IPS-18a (cell line): ENCODE results near the gene CBX4.

ENCODE experiments used
- H3K27ac ChIP-seq: one replicate; pipeline ENCODE4 v1.5.1; 2013; ENCODE audit warnings: low read length
- H3K27me3 ChIP-seq: one replicate; pipeline ENCODE4 v1.6.1; 2013; ENCODE audit warnings: mild to moderate bottlenecking, low read length; ENCODE audit not compliant: control insufficient read depth, insufficient read depth
- H3K36me3 ChIP-seq: one replicate; pipeline ENCODE4 v1.6.1; 2013; ENCODE audit warnings: low read depth, low read length; ENCODE audit not compliant: control insufficient read depth
- H3K4me1 ChIP-seq: one replicate; pipeline ENCODE4 v1.6.1; 2013; ENCODE audit warnings: low read depth, low read length; ENCODE audit not compliant: control insufficient read depth
- H3K4me3 ChIP-seq: one replicate; pipeline ENCODE4 v1.5.1; 2013; ENCODE audit warnings: low read length
- H3K9ac ChIP-seq: one replicate; pipeline ENCODE4 v1.6.1; 2013; ENCODE audit warnings: mild to moderate bottlenecking, low read length, moderate library complexity
- H3K9me3 ChIP-seq: one replicate; pipeline ENCODE4 v1.6.1; 2013; ENCODE audit warnings: low read depth, low read length; ENCODE audit not compliant: control insufficient read depth

The CBX4 gene

GRCh38 chr17:79870540-79870939 lies 31.3 kb upstream of the CBX4 start:
- Histone ChIP-seq H3K9me3 (no peaks in the 10 kb centered on the region), H3K4me1 (peaks cover 8% of the 10 kb centered on the region), H3K27ac (no peak overlapping the region), H3K27me3 (no peaks in the 10 kb centered on the region), H3K9ac (no peak overlapping the region), H3K4me3 (no peak overlapping the region), H3K36me3 (no peaks in the 10 kb centered on the region)

- H3K9ac ChIP-seq = no peak overlapping the region
- H3K36me3 ChIP-seq = no peaks in the 10 kb centered on the region
- H3K27me3 ChIP-seq = no peaks in the 10 kb centered on the region
- peaks cover 8% of the 10 kb centered on the region for H3K4me1 ChIP-seq
- no peaks in the 10 kb centered on the region for H3K9me3 ChIP-seq
- H3K27ac ChIP-seq = no peak overlapping the region
- H3K4me3 ChIP-seq = no peak overlapping the region
Observed at GRCh38 chr17:79866791-79867518, 27.7 kb upstream of the CBX4 start.

GRCh38 chr17:79865351-79866210 lies 26.3 kb upstream of the CBX4 start:
- no peaks in the 10 kb centered on the region for H3K36me3 ChIP-seq
- no peaks in the 10 kb centered on the region for H3K9me3 ChIP-seq
- H3K4me1 ChIP-seq = peaks cover 8% of the 10 kb centered on the region
- no peak overlapping the region for H3K9ac ChIP-seq
- H3K27ac ChIP-seq = no peak overlapping the region
- H3K27me3 ChIP-seq = no peaks in the 10 kb centered on the region
- no peak overlapping the region for H3K4me3 ChIP-seq

- Histone ChIP-seq H3K27ac (no peak overlapping the region), H3K4me1 (peaks cover 8% of the 10 kb centered on the region), H3K36me3 (no peaks in the 10 kb centered on the region), H3K9me3 (no peaks in the 10 kb centered on the region), H3K9ac (no peak overlapping the region), H3K27me3 (peaks cover 4% of the 10 kb centered on the region), H3K4me3 (no peak overlapping the region)
Observed at GRCh38 chr17:79864617-79865250, 25.5 kb upstream of the CBX4 start.

GRCh38 chr17:79864147-79864546 lies 24.9 kb upstream of the CBX4 start:
- H3K4me1 ChIP-seq = peaks cover 6% of the 10 kb centered on the region
- H3K27me3 ChIP-seq = peaks cover 4% of the 10 kb centered on the region
- no peak overlapping the region for H3K9ac ChIP-seq
- no peak overlapping the region for H3K4me3 ChIP-seq
- H3K9me3 ChIP-seq = no peaks in the 10 kb centered on the region
- no peak overlapping the region for H3K27ac ChIP-seq
- no peaks in the 10 kb centered on the region for H3K36me3 ChIP-seq

GRCh38 chr17:79862771-79863440 lies 23.7 kb upstream of the CBX4 start:
- Histone ChIP-seq H3K9me3 (no peaks in the 10 kb centered on the region), H3K4me1 (no peaks in the 10 kb centered on the region), H3K9ac (no peak overlapping the region), H3K36me3 (no peaks in the 10 kb centered on the region), H3K27ac (no peak overlapping the region), H3K4me3 (no peak overlapping the region), H3K27me3 (peaks cover 4% of the 10 kb centered on the region)

GRCh38 chr17:79862238-79862637 lies 23.0 kb upstream of the CBX4 start:
- peaks cover 4% of the 10 kb centered on the region for H3K27me3 ChIP-seq
- H3K4me3 ChIP-seq = no peak overlapping the region
- H3K36me3 ChIP-seq = no peaks in the 10 kb centered on the region
- H3K27ac ChIP-seq = no peak overlapping the region
- H3K9ac ChIP-seq = no peak overlapping the region
- H3K9me3 ChIP-seq = no peaks in the 10 kb centered on the region
- no peaks in the 10 kb centered on the region for H3K4me1 ChIP-seq

GRCh38 chr17:79861413-79862216 lies 22.4 kb upstream of the CBX4 start:
- Histone ChIP-seq H3K27ac (no peak overlapping the region), H3K4me3 (no peak overlapping the region), H3K9ac (no peak overlapping the region), H3K36me3 (no peaks in the 10 kb centered on the region), H3K27me3 (peaks cover 4% of the 10 kb centered on the region), H3K4me1 (no peaks in the 10 kb centered on the region), H3K9me3 (no peaks in the 10 kb centered on the region)

- Histone ChIP-seq H3K9me3 (no peaks in the 10 kb centered on the region), H3K9ac (no peak overlapping the region), H3K4me1 (no peaks in the 10 kb centered on the region), H3K27me3 (peaks cover 4% of the 10 kb centered on the region), H3K36me3 (no peaks in the 10 kb centered on the region), H3K27ac (no peak overlapping the region), H3K4me3 (no peak overlapping the region)
Observed at GRCh38 chr17:79859676-79860615, 20.7 kb upstream of the CBX4 start.

GRCh38 chr17:79857095-79857494 lies 17.9 kb upstream of the CBX4 start:
- Histone ChIP-seq H3K27ac (no peak overlapping the region), H3K36me3 (no peaks in the 10 kb centered on the region), H3K4me1 (no peaks in the 10 kb centered on the region), H3K9ac (no peak overlapping the region), H3K27me3 (peaks cover 4% of the 10 kb centered on the region), H3K4me3 (no peak overlapping the region), H3K9me3 (no peaks in the 10 kb centered on the region)
